ENCODE measurements around the gene EVA1B. TPM values are rescaled to one million over a fixed set of nuclear protein-coding genes. Genes with fewer than 3 reads are reported as not detected.

EVA1B gene
- total RNA-seq, 2 experiments from 2014 or later = 11.6 to 14.1 TPM

DNA sequence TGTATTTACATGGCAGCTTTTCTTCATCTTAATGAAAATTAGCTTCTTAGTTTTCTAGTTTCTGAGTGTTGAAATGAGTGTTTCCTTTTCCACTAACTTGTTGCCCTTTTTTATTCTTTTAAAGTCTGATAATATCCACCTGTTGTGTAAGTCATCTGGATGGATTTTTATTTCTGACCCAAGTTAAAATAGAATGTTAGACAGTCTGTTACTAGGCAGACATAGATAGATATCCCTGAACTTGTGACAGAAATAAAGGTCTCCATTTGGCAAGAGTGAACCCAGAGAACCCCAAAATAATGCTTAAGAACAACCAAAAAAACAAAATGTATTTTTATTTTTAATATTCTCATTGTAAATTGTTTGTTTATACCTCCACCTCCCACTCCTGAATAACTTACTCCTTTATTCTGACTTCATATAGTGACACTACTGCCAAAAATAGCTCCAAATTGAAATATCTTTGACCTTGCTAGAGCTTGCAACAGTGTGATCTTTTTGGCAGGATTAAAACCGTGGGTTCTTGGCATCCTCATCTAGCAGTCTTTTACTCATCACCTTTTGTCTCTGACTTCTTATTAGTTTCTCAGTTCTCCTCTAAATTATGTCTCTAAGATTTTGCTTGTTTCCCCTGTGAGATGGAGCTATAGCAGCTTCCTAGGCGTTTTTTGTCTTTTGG is 44.2 kb downstream of the EVA1B start:
- H3K4me1 Mint-ChIP-seq = peaks cover 9% of the 10 kb centered on the region
- POLR2A ChIA-PET = no interaction called here
- no peaks in the 10 kb centered on the region for H3K27me3 Mint-ChIP-seq
- H3K9me3 Mint-ChIP-seq = no peaks in the 10 kb centered on the region
- ATAC-seq (ENCODE audit: low read depth) (no peak), DNase-seq (no peak)
- no peak overlapping the region for H3K4me3 Mint-ChIP-seq
- peaks cover 8% of the 10 kb centered on the region for H3K36me3 Mint-ChIP-seq
- H3K27ac Mint-ChIP-seq = peak overlapping the region; percentile 30

DNA sequence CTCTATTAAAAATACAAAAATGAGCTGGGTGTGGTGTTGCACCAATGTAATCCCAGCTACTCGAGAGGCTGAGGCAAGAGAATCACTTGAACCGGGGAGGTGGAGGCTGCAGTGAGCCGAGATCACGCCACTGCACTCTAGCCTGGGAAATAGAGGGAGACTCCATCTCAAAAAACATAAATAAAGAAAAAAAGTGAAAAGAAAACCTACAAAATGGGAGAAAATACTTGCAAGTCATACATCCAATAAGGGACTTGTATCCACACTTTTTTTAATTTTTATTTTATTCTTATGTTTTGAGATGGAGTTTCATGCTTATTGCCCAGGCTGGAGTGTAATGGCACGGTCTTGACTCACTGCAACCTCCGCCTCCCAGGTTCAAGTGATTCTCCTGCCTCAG is 46.8 kb downstream of the EVA1B start:
- POLR2A ChIA-PET = no interaction called here
- ATAC-seq (ENCODE audit: low read depth) = no peak
- H3K4me3 Mint-ChIP-seq = no peak overlapping the region
- H3K4me1 Mint-ChIP-seq = peaks cover 8% of the 10 kb centered on the region
- no peaks in the 10 kb centered on the region for H3K27me3 Mint-ChIP-seq
- no peaks in the 10 kb centered on the region for H3K9me3 Mint-ChIP-seq
- H3K27ac Mint-ChIP-seq = no peak overlapping the region
- no peak for DNase-seq
- H3K36me3 Mint-ChIP-seq = peaks cover 15% of the 10 kb centered on the region

DNA sequence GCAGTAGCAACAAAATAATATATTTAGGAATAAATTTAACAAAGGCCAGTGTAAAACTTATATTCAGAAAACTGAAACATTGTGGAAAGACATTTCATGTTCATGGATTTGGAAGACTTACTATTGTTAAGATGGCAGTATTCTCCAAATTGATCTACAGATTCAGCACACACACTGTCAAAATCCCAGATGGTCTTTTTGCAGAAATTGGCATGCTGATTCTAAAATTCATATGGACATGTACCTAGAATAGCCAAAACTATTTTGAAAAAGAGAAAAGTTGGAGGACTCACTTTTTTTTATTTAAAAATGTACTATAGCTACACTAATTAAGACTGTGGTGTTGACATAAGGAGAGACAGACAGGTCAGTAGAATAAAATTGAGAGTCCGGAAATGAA is 49.2 kb downstream of the EVA1B start:
- no peaks in the 10 kb centered on the region for H3K27me3 Mint-ChIP-seq
- no peak overlapping the region for H3K4me3 Mint-ChIP-seq
- POLR2A ChIA-PET = interaction anchor here (0.7 kb wide), 1 partner anchor 157 kb away, joined by 4 read pairs; no protein-coding TSS in a partner anchor
- DNase-seq (no peak), ATAC-seq (ENCODE audit: low read depth) (no peak)
- H3K9me3 Mint-ChIP-seq = no peaks in the 10 kb centered on the region
- H3K36me3 Mint-ChIP-seq = peaks cover 19% of the 10 kb centered on the region
- H3K4me1 Mint-ChIP-seq = peaks cover 7% of the 10 kb centered on the region
- no peak overlapping the region for H3K27ac Mint-ChIP-seq

DNA sequence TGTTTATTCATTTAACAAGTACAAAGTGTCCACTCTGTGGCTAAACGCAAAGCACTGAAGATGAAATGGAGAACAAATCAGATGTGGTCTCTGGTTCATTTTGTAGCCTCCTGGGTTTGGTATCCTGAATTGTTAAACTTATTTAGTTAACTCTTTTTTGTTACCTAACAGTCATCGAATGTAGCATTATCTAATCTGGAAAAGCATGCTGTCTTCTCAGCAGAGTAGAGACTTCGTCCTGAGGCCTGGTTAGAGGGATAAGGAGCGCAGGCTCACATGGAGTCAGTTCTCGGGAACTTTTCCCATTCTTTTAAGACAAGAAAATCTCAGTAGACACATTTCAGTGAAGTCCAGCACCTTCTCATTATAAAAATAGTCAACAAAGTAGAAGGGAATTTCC is 50.4 kb downstream of the EVA1B start:
- Mint-ChIP-seq H3K27ac (no peak overlapping the region), H3K4me1 (peaks cover 10% of the 10 kb centered on the region), H3K36me3 (peaks cover 19% of the 10 kb centered on the region), H3K9me3 (no peaks in the 10 kb centered on the region), H3K4me3 (no peak overlapping the region), H3K27me3 (no peaks in the 10 kb centered on the region)
- ATAC-seq (ENCODE audit: low read depth) (no peak), DNase-seq (no peak)
- POLR2A ChIA-PET = no interaction called here

Other genes with a start within 250 kb of the EVA1B start
- not detected for gene TEKT2, start 239.6 kb downstream of the EVA1B start, total RNA-seq
- gene ADPRS, start 234.8 kb downstream of the EVA1B start, total RNA-seq = 10 to 100 TPM; 30.7 to 32.7 TPM
- gene COL8A2, start 198.4 kb downstream of the EVA1B start, total RNA-seq = under 1 TPM; 0.17 to 0.19 TPM
- 10 to 100 TPM; 51.7 to 52.5 TPM for gene TRAPPC3, start 174.2 kb downstream of the EVA1B start, total RNA-seq
- 100 to 1,000 TPM; 234 to 237 TPM for gene MAP7D1, start 167.5 kb downstream of the EVA1B start, total RNA-seq
- gene THRAP3, start 99.2 kb downstream of the EVA1B start, total RNA-seq = 100 to 1,000 TPM; 125 to 130 TPM
- gene SH3D21, start 17.3 kb downstream of the EVA1B start, total RNA-seq = 10 to 100 TPM; 24.9 to 26.5 TPM
- gene STK40, start 62.3 kb upstream of the EVA1B start, total RNA-seq = 10 to 100 TPM; 59.5 to 64.7 TPM
- 10 to 100 TPM; 44.1 to 45.1 TPM for gene LSM10, start 74.3 kb upstream of the EVA1B start, total RNA-seq
- gene OSCP1, start 126.8 kb upstream of the EVA1B start, total RNA-seq = 1 to 10 TPM; 1.1 to 1.8 TPM
- 10 to 100 TPM; 84.9 to 86.1 TPM for gene MRPS15, start 140.7 kb upstream of the EVA1B start, total RNA-seq
- gene CSF3R, start 159.3 kb upstream of the EVA1B start, total RNA-seq = under 1 TPM; 0.17 to 0.37 TPM